NAMALWA (cell line): ENCODE data around the gene ENTPD6.
"Not testable (repeated sequence)": the region's sequence is repeated elsewhere in the genome, so short reads cannot be mapped to it uniquely, and the experiment has no call there.

Source experiments
- DNase-seq: peaks from one replicate; pipeline ENCODE4 v3.0.0-alpha.2; 2015; ENCODE audit warnings: low spot score

The ENTPD6 gene

GRCh38 chr20:25257756-25258475, 62.4 kb downstream of the ENTPD6 start:
- no peak for DNase-seq

GRCh38 chr20:25258476-25258805, 62.9 kb downstream of the ENTPD6 start:
- no peak for DNase-seq

GRCh38 chr20:25258828-25259227, 63.3 kb downstream of the ENTPD6 start:
- no peak for DNase-seq

- no peak for DNase-seq
Observed at GRCh38 chr20:25259358-25259757, 63.8 kb downstream of the ENTPD6 start.

GRCh38 chr20:25259788-25260254, 64.3 kb downstream of the ENTPD6 start:
- no peak for DNase-seq

GRCh38 chr20:25260770-25261437, 65.4 kb downstream of the ENTPD6 start:
- DNase-seq: not testable (repeated sequence)

GRCh38 chr20:25269057-25269832, 73.7 kb downstream of the ENTPD6 start:
- DNase-seq: no peak

GRCh38 chr20:25269833-25270170, 74.3 kb downstream of the ENTPD6 start:
- DNase-seq: no peak

GRCh38 chr20:25270829-25271251, 75.3 kb downstream of the ENTPD6 start:
- DNase-seq: no peak

GRCh38 chr20:25271486-25272222, 76.1 kb downstream of the ENTPD6 start:
- no peak for DNase-seq

- DNase-seq: no peak
Observed at GRCh38 chr20:25272223-25273000, 76.9 kb downstream of the ENTPD6 start.

- DNase-seq: no peak
Observed at GRCh38 chr20:25273046-25273445, 77.5 kb downstream of the ENTPD6 start.

GRCh38 chr20:25273541-25274358, 78.2 kb downstream of the ENTPD6 start:
- no peak for DNase-seq

- DNase-seq: no peak
Observed at GRCh38 chr20:25274481-25274880, 79.0 kb downstream of the ENTPD6 start.

- DNase-seq: no peak
Observed at GRCh38 chr20:25274891-25275812, 79.6 kb downstream of the ENTPD6 start.

- DNase-seq: no peak
Observed at GRCh38 chr20:25275813-25276532, 80.5 kb downstream of the ENTPD6 start.
